ENCODE data around the gene MRM2.

Gene MRM2

GRCh38 chr7:2220030-2220429 lies 22.0 kb downstream of the MRM2 start:
- DNase-seq, result no peak

DNA sequence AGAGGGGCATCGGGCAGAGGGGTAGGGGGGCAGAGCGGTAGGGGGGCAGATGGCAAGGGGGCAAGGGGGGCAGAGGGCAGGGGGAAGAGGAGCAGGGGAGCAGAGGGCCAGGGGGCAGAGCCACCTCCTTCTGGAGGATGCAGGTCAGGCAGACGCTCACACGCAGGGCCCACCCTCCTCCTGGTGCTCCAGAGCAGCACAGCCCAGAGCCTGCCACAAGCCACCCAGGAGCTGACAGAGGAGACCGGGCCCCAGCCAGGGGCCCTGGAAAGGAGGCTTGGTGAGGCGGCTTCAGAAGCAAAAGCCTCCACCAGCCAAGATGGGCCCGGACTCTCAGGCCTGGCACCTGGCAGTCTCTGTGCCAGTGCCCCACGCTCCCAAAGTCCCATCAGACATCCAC lies 22.4 kb downstream of the MRM2 start:
- no peak for DNase-seq

DNA sequence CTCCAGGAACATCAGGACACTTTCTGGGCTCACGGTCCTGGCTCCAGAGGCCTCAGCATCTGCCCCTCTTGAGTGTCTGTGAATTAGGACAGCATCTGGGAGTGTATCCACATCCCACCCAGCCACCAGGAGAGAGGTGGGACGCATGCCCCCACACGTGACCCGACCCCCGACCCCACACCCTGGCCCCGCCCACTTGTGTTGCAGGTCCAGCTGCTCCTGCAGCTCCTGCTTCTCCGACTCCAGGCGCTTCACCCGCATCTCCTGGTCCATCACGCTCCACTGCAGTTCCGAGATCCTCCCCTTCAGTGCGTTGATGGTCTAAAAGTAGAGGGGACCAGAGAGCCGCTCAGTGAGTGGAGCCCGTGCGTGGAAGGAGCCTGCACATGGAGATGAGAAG lies 22.9 kb downstream of the MRM2 start:
- DNase-seq, result no peak

- DNase-seq, result no peak
Observed at GRCh38 chr7:2218444-2218785, 23.6 kb downstream of the MRM2 start.

DNA sequence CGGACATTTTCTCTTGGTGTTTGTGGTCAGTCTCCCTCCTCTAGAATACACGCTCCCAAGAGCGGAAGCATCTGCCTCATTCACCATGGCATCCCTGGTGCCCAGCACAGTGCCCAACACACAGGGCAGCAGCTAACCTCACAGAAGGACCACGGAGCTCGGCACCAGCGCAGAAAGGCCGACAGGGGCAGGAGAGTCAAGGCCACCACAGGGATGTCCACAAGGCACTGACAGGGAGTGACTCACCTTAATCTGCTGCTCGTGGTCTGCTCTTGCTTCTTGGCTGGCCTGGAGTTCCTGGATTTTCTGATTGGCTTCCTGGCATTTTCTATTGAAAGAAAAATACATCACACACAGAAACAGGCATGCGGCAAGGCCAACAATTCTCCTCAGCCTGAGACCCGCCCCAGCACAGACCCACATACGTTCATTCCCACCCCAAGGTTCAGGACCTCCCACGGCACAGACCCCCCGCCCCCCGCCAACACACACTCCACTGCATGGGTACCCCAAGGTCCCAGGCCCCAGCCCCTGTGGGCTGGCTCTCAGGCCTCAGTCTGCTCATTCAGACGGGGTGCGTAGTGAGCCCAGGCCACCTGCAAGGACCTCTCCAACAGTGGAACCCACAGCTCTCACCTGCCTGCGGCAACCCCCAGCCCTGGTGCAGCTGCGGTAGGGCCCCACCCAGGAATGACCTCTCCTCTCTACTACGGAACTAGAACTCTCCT lies 24.1 kb downstream of the MRM2 start:
- DNase-seq, result no peak

GRCh38 chr7:2217206-2217605 lies 24.8 kb downstream of the MRM2 start:
- DNase-seq, result no peak

- no peak for DNase-seq
Observed at GRCh38 chr7:2215851-2216250, 26.2 kb downstream of the MRM2 start.

GRCh38 chr7:2214636-2215035 lies 27.4 kb downstream of the MRM2 start:
- DNase-seq, result no peak

- no peak for DNase-seq
Observed at GRCh38 chr7:2213551-2214215, 28.3 kb downstream of the MRM2 start.

- DNase-seq, result no peak
Observed at GRCh38 chr7:2212906-2213305, 29.1 kb downstream of the MRM2 start.

DNA sequence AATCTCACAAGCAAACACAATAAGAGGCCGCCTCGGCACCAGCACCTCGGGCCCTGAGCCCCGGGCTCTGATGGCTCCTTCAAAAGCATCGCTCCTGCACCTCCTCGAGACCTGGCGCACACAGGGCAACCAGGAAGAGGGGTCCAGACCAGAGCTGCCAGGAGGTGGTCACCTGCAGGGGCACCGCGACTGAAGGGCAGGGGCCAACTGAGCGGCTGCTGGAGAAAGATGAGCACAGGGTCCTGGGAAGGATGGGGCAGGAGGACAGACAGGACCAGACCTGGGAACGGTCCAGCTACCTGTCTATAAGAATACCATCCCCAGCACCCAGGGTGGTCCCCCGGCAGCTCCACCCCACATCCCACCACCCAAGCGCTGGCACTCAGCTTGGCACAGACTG lies 30.1 kb downstream of the MRM2 start:
- no peak for DNase-seq

DNA sequence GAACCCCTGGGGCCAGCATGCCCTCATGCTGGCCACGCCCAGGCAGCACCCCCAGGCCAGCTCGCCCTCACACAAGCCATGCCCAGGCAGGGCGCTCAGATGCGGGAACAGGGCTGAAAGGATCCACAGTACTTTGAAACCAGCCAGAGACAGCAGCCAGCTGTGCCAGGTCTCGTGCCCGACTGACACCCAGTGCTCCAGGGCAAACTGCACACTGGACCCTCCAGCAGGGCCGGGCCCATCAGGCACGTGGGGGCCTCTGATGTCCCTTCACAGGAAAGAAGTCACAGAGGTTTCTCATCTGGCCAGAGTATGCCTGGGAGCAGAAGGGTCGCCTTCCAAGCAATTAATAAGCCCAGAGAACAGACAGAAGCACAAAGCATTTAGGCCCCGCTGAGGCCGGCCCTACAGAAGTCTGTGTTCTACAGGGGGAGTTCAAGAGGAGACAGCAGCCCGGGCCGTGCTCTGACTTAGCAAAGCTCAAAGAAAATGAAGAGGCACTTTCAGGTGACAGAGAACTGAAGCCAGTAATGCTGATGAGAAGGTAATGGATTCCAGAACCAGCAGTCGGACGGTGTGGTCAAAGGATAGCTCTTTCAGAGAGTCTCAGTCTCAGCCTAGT lies 30.6 kb downstream of the MRM2 start:
- no peak for DNase-seq

- DNase-seq, result no peak
Observed at GRCh38 chr7:2210551-2211258, 31.3 kb downstream of the MRM2 start.

GRCh38 chr7:2209961-2210323 lies 32.1 kb downstream of the MRM2 start:
- no peak for DNase-seq

DNA sequence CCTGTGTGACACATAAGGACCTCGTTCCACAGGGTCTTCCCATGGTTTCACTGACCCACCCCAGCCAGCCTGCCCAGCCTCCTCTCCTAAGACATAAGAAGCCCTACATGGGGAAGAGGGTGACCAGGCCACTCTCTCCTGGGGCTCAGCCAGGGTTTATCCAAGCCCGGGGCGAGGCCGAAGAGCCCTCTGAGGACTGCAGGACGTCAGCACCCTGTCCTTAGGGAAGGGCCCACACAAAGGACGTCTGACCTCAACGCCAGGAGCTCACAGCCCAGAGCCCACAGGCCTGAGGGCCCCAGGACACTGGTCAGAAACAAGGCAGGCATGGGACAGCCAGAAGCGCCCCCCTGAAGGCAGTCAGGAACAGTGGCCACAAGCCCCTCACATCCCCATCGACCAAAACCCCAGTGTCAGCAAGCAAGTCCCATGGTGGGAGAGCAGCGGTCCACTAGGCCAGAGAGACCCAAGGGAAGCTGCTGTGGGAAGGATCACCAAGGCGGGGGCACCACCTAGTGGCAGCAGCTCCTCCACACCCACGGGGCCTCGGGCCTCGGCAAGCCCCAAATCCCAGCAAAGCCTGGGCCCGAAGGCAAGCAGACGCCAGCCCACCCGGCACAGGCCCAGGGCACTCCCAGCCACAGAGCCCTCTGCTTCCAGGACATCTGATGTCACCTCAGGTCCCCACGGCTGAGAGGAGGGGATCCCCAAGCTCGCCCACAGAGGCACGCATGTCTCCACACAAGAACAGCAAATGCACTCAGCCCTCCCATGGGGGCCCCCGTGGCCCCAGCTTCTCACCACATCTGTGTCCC lies 32.7 kb downstream of the MRM2 start:
- DNase-seq, result peak; percentile 52

GRCh38 chr7:2208712-2209111 lies 33.3 kb downstream of the MRM2 start:
- DNase-seq, result no peak

- no peak for DNase-seq
Observed at GRCh38 chr7:2205036-2205780, 36.8 kb downstream of the MRM2 start.

GRCh38 chr7:2204446-2204845 lies 37.6 kb downstream of the MRM2 start:
- no peak for DNase-seq

- DNase-seq, result no peak
Observed at GRCh38 chr7:2203766-2204300, 38.2 kb downstream of the MRM2 start.

DNA sequence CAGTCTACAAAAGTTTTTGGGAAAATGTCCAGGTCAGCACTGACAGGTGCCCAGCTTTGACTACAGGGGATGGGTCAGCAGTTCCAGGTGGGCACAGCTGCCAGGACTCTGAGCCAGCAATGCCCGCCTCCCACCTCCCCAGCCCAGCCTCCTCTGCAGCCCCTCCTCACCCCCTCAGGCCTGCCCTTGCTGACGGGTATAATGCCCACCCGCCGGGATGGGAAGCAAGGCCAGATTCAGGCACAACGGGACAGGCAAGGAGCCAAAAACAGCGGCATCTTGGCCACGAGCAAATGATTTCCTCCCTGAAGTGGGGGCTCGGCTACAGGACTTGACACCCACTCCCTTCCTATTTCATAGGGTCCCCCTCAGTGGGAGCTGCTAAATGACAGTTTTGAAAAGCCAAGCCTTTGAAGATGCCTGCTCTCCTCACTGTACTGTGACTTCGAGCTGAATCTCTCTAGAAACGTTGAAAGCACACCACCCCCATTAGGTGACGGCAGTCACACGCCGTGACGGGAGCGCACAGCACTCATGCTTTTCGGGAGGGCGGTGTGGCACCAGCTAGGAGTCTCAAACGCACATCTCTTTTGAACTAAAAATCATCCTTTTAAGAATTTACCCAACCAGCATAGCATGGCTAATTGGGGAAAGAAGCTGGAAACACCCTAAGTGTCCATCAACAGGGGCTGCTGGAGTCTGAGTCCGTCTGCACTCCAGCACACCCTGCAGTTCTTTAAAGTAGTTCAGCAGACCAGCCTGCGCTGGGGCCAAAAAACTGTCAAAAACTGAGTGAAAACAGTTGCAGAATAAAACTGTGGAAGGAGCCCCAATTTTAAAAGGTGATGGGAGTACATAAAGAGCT lies 38.9 kb downstream of the MRM2 start:
- DNase-seq, result no peak

DNA sequence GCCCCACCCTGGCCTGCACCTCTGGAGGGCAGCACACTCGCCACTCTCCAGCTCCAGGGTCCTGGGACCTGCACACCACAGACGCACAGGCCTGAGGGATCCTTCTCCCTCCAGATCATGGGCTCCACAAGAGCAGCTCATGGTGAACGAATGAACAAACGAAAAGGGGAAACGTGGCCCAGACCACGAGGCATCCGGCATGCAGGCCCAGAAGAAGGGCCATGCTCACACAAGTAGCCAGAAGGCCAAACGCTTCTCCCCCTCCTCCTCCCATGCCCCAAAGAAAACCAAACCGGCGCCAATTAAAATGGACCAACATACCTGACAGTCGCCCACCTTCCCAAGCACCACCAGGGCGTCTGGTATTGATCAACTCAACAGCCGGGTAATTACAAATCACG lies 39.6 kb downstream of the MRM2 start:
- DNase-seq, result no peak

Data from activated CD4-positive, alpha-beta T cell treated with anti-CD3 and anti-CD28 coated beads for 48 hours (primary cell).